ENCODE data around the gene CBX3. TPM values are rescaled to one million over a fixed set of nuclear protein-coding genes. Genes with fewer than 3 reads are reported as not detected.

The CBX3 gene
- total RNA-seq, 1 experiment from 2014 or later = 232 TPM

DNA sequence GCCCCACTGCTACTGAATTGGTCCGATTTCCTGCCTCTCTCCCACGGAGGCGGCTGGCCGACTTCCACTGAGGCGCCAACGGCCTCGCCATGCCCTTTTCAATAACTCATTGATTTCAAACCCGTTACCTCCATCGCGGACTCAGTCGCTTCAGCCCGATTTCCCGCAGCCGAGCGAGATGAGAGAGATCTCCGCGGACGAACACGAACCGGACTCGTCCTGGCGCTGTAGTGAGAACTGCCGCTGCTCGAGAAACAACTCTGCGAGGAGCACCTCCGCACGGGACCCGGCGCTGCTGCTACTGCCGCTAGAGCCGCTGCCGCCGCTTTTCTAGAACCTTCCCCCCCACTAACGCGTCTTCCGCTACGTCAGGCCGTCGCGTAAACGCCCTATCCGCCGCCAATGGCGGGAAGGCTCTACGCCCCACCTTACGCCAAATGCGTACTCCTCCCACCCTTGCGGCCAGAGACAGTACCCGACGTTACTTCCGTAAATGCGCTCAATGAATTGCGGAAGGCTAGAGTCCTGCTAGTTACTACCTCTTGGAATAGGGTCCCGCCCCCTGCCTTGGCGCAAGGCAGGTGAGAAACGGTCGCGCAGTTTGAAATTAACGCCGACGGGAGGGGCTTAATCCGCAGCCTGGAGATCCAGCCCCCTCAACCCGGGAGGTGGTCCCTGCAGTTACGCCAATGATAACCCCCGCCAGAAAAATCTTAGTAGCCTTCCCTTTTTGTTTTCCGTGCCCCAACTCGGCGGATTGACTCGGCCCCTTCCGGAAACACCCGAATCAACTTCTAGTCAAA, 900 bp upstream of the CBX3 start, which contains the start of gene HNRNPA2B1:
Gene HNRNPA2B1 (minus strand): TSS at position 303 of the 803 bp plus-strand sequence. CDS start 169 bp downstream, at position 134.
- ChIA-PET POLR2A (interaction anchor here (0.6 to 4.5 kb wide), 21 partner anchors 8 to 344 kb away, joined by 3 to 35 read pairs (median 4); partner anchors contain the start of genes NFE2L3 and SNX10), CTCF (no interaction called here)
- Mint-ChIP-seq H3K36me3 (peaks cover 74% of the 10 kb centered on the region), H3K27me3 (ENCODE audit: low read depth) (peaks cover 3% of the 10 kb centered on the region), H3K4me1 (peaks cover 42% of the 10 kb centered on the region), H3K9me3 (no peaks in the 10 kb centered on the region), H3K4me3 (peak within 1 kb of the TSS; percentile 100), H3K27ac (peak within 1 kb of the TSS; percentile 100)
- ATAC-seq = peak; percentile 84
- DNase-seq (ENCODE audit: low spot score) = peak; percentile 93
- TF ChIP-seq TCF7 (CRISPR knock-in tag; IDR thresholded peaks at IDR 0.05; ENCODE audit: low read depth) (no peak), ZNF263 (CRISPR knock-in tag; IDR thresholded peaks at IDR 0.05; ENCODE audit: low read depth) (no peak), KAT7 (CRISPR knock-in tag; IDR thresholded peaks at IDR 0.05; ENCODE audit: borderline replicate concordance) (0 out of 2 replicates have a peak, but pooled peaks have one; percentile 62), MXD4 (CRISPR knock-in tag; IDR thresholded peaks at IDR 0.05; ENCODE audit: borderline replicate concordance) (no peak), IRF1 (CRISPR knock-in tag; IDR thresholded peaks at IDR 0.05) (peak; percentile 62; the same call in 1 of the 2 replicates), ZNF219 (CRISPR knock-in tag; IDR thresholded peaks at IDR 0.05; ENCODE audit: borderline replicate concordance) (peak; percentile 65; the same call in 1 of the 2 replicates), GRHL2 (CRISPR knock-in tag; IDR thresholded peaks at IDR 0.05; ENCODE audit: insufficient replicate concordance, severe bottlenecking) (no peak), SMAD3 (CRISPR knock-in tag; IDR thresholded peaks at IDR 0.05; ENCODE audit: borderline replicate concordance) (peak; percentile 94), ZNF232 (CRISPR knock-in tag; IDR thresholded peaks at IDR 0.05) (peak; percentile 65; the same call in 1 of the 2 replicates), CTCF (IDR thresholded peaks at IDR 0.05) (no peak), HMGA2 (CRISPR knock-in tag; IDR thresholded peaks at IDR 0.05) (0 out of 2 replicates have a peak, but pooled peaks have one; percentile 3), AFF4 (CRISPR knock-in tag; IDR thresholded peaks at IDR 0.05; ENCODE audit: borderline replicate concordance) (no peak), OVOL2 (CRISPR knock-in tag; IDR thresholded peaks at IDR 0.05; ENCODE audit: borderline replicate concordance) (peak; percentile 21; the same call in 1 of the 2 replicates), SP1 (CRISPR knock-in tag; conservative IDR thresholded peaks at IDR 0.05) (peak; percentile 79), FOXP1 (CRISPR knock-in tag; IDR thresholded peaks at IDR 0.05; ENCODE audit: borderline replicate concordance) (peak; percentile 82; the same call in 1 of the 2 replicates), ZNF281 (CRISPR knock-in tag; IDR thresholded peaks at IDR 0.05) (peak; percentile 53; the same call in 1 of the 2 replicates), AR (CRISPR knock-in tag; IDR thresholded peaks at IDR 0.05) (peak; percentile 56; the same call in 1 of the 2 replicates)
- TF ChIP-seq, protein P1, sequence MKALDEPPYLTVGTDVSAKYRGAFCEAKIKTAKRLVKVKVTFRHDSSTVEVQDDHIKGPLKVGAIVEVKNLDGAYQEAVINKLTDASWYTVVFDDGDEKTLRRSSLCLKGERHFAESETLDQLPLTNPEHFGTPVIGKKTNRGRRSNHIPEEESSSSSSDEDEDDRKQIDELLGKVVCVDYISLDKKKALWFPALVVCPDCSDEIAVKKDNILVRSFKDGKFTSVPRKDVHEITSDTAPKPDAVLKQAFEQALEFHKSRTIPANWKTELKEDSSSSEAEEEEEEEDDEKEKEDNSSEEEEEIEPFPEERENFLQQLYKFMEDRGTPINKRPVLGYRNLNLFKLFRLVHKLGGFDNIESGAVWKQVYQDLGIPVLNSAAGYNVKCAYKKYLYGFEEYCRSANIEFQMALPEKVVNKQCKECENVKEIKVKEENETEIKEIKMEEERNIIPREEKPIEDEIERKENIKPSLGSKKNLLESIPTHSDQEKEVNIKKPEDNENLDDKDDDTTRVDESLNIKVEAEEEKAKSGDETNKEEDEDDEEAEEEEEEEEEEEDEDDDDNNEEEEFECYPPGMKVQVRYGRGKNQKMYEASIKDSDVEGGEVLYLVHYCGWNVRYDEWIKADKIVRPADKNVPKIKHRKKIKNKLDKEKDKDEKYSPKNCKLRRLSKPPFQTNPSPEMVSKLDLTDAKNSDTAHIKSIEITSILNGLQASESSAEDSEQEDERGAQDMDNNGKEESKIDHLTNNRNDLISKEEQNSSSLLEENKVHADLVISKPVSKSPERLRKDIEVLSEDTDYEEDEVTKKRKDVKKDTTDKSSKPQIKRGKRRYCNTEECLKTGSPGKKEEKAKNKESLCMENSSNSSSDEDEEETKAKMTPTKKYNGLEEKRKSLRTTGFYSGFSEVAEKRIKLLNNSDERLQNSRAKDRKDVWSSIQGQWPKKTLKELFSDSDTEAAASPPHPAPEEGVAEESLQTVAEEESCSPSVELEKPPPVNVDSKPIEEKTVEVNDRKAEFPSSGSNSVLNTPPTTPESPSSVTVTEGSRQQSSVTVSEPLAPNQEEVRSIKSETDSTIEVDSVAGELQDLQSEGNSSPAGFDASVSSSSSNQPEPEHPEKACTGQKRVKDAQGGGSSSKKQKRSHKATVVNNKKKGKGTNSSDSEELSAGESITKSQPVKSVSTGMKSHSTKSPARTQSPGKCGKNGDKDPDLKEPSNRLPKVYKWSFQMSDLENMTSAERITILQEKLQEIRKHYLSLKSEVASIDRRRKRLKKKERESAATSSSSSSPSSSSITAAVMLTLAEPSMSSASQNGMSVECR (CRISPR knock-in tag; IDR thresholded peaks at IDR 0.05; ENCODE audit: borderline replicate concordance) = peak; percentile 58; the same call in 1 of the 2 replicates
